Keratinocyte (primary cell): ENCODE data around the gene WDFY2. TPM values are rescaled to one million over a fixed set of nuclear protein-coding genes. Genes with fewer than 3 reads are reported as not detected.

Source experiments
- DNase-seq: peaks from one replicate; pipeline ENCODE4 v3.0.0-alpha.2; 2011; ENCODE audit warnings: low read depth, missing footprints, low spot score
- FAIRE-seq: peaks from 2 replicates; lab custom pipeline; 2011; peaks lifted over from hg19 to GRCh38; lab: Jason Lieb, UNC
- H2AFZ ChIP-seq: 2 replicates; pipeline ENCODE4 v1.6.0; 2012; ENCODE audit warnings: low read length, control low read depth, inconsistent platforms; ENCODE audit not compliant: control insufficient read depth
- H3K27ac ChIP-seq: 2 replicates; pipeline ENCODE4 v1.5.1; 2011; ENCODE audit warnings: low read length; ENCODE audit not compliant: control insufficient read depth, insufficient read depth
- H3K27me3 ChIP-seq: 3 replicates; pipeline ENCODE4 v1.6.0; 2011; ENCODE audit warnings: low read length; ENCODE audit not compliant: control insufficient read depth, insufficient read depth; ENCODE audit errors: extremely low read depth
- H3K36me3 ChIP-seq, 2 experiments: 2 replicates in 1 of 2; 3 replicates in 1 of 2; pipeline ENCODE4 v1.5.1; 2011; ENCODE audit warnings: low read length in 2 of 2, mild to moderate bottlenecking in 1 of 2; ENCODE audit not compliant: control insufficient read depth in 2 of 2, insufficient read depth in 2 of 2; ENCODE audit errors: extremely low read depth in 1 of 2
- H3K4me1 ChIP-seq: 3 replicates; pipeline ENCODE4 v1.5.1; 2011; ENCODE audit warnings: low read length; ENCODE audit not compliant: control insufficient read depth, insufficient read depth; ENCODE audit errors: extremely low read depth
- H3K4me2 ChIP-seq: 3 replicates; pipeline ENCODE4 v1.6.0; 2011; ENCODE audit warnings: low read depth, low read length; ENCODE audit not compliant: control insufficient read depth, insufficient read depth; ENCODE audit errors: extremely low read depth
- H3K4me3 ChIP-seq, 3 experiments: fragments of 200-600 bp in 1 of 3; sonication (generic) in 1 of 3; 2 replicates in 2 of 3; 3 replicates in 1 of 3; pipeline ENCODE4 v1.5.1; 2011 to 2016; ENCODE audit warnings: low read length in 3 of 3, mild to moderate bottlenecking in 3 of 3, control low read depth in 2 of 3, inconsistent platforms in 1 of 3, low read depth in 1 of 3, mixed read lengths in 1 of 3, mixed run types in 1 of 3, moderate library complexity in 1 of 3; ENCODE audit not compliant: control insufficient read depth in 2 of 3, insufficient read depth in 2 of 3; ENCODE audit errors: extremely low read depth in 1 of 3
- H3K79me2 ChIP-seq: 2 replicates; pipeline ENCODE4 v1.6.0; 2012; ENCODE audit warnings: low read length; ENCODE audit not compliant: control insufficient read depth, insufficient read depth
- H3K9ac ChIP-seq: 3 replicates; pipeline ENCODE4 v1.6.0; 2011; ENCODE audit warnings: low read length; ENCODE audit not compliant: control insufficient read depth, insufficient read depth; ENCODE audit errors: extremely low read depth
- H3K9me1 ChIP-seq: 3 replicates; pipeline ENCODE4 v1.6.0; 2011; ENCODE audit warnings: low read length; ENCODE audit not compliant: control insufficient read depth, insufficient read depth; ENCODE audit errors: extremely low read depth
- H3K9me3 ChIP-seq: 2 replicates; pipeline ENCODE4 v1.5.1; 2012; ENCODE audit warnings: low read depth, low read length; ENCODE audit not compliant: control insufficient read depth
- H4K20me1 ChIP-seq: 3 replicates; pipeline ENCODE4 v1.6.0; 2011; ENCODE audit warnings: low read length; ENCODE audit not compliant: control insufficient read depth, insufficient read depth; ENCODE audit errors: extremely low read depth
- EZH2 ChIP-seq: IDR thresholded peaks from one replicate; pipeline ENCODE4 v1.6.1; 2012; ENCODE audit warnings: inconsistent platforms, mild to moderate bottlenecking, low read length, moderate library complexity
- dilution Hi-C: fragments of 300-500 bp; cut with MboI; formaldehyde crosslinking; loops from one replicate; pipeline ENCODE4 v1.7.0; 2020; ENCODE audit warnings: low sequenced_read_pairs; ENCODE audit not compliant: extremely low pct_ligation_motif_present
- polyA plus RNA-seq, 5 experiments: library from polyadenylated mRNA; depleted of rRNA in 3 of 5; stranded (reverse) in 3 of 5; stranded (forward) in 1 of 5; unstranded in 1 of 5; fragments of >200 nt; gene quantifications; 1 replicate in 1 of 5; 2 replicates in 3 of 5; 3 replicates in 1 of 5; pipeline versions ENCODE4 v1.2.1 to v1.2.3, GENCODE V29; 2011 to 2012; ENCODE audit warnings: missing spikeins in 2 of 5, low read depth in 1 of 5, low replicate concordance in 1 of 5
- TF ChIP-seq, protein P1 (sequence below), 3 experiments: IDR thresholded peaks in 1 of 3; conservative IDR thresholded peaks in 1 of 3; optimal IDR thresholded peaks in 1 of 3; 2 replicates in 2 of 3; 3 replicates in 1 of 3; pipeline versions ENCODE3 to v1.5.1; 2011; ENCODE audit warnings: low read length in 3 of 3, mild to moderate bottlenecking in 3 of 3, moderate library complexity in 2 of 3, control low read depth in 1 of 3, inconsistent platforms in 1 of 3; ENCODE audit not compliant: insufficient read depth in 2 of 3; ENCODE audit errors: extremely low read depth in 1 of 3

WDFY2 gene
- polyA plus RNA-seq, 1 donor (not counting 4 experiments of a cell fraction or from before 2014, with no cell fraction given): 18.6 TPM

- H3K4me1 ChIP-seq: peaks cover 18% of the 10 kb centered on the region
- H3K9ac ChIP-seq: no peak overlapping the region
- H2AFZ ChIP-seq: no peak overlapping the region
- peaks cover 68% of the 10 kb centered on the region for H3K79me2 ChIP-seq
- H3K36me3 ChIP-seq: peaks cover 11 to 24% of the 10 kb centered on the region in 2 experiments
- H3K9me3 ChIP-seq: no peaks in the 10 kb centered on the region
- H3K9me1 ChIP-seq: no peaks in the 10 kb centered on the region
- DNase-seq (peak; percentile 30), FAIRE-seq (peak; percentile 61)
- dilution Hi-C loops: no loop called here
- H4K20me1 ChIP-seq: peaks cover 2% of the 10 kb centered on the region
- H3K4me3 ChIP-seq: no peak overlapping the region
- peak overlapping the region; percentile 50 for H3K27ac ChIP-seq
- TF ChIP-seq, protein P1, sequence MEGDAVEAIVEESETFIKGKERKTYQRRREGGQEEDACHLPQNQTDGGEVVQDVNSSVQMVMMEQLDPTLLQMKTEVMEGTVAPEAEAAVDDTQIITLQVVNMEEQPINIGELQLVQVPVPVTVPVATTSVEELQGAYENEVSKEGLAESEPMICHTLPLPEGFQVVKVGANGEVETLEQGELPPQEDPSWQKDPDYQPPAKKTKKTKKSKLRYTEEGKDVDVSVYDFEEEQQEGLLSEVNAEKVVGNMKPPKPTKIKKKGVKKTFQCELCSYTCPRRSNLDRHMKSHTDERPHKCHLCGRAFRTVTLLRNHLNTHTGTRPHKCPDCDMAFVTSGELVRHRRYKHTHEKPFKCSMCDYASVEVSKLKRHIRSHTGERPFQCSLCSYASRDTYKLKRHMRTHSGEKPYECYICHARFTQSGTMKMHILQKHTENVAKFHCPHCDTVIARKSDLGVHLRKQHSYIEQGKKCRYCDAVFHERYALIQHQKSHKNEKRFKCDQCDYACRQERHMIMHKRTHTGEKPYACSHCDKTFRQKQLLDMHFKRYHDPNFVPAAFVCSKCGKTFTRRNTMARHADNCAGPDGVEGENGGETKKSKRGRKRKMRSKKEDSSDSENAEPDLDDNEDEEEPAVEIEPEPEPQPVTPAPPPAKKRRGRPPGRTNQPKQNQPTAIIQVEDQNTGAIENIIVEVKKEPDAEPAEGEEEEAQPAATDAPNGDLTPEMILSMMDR (optimal IDR thresholded peaks at IDR 0.05 in 1 of 3, IDR thresholded peaks at IDR 0.05 in 1 of 3, conservative IDR thresholded peaks at IDR 0.05 in 1 of 3; ENCODE audit: extremely low read depth in 1 of 3, insufficient read depth in 2 of 3, low read length in 3 of 3): no peak
- TF ChIP-seq EZH2: no peak
- H3K27me3 ChIP-seq: no peaks in the 10 kb centered on the region
- no peak overlapping the region for H3K4me2 ChIP-seq
Measured at GRCh38 chr13:51681037-51681678, 96.9 kb downstream of the WDFY2 start.

DNA sequence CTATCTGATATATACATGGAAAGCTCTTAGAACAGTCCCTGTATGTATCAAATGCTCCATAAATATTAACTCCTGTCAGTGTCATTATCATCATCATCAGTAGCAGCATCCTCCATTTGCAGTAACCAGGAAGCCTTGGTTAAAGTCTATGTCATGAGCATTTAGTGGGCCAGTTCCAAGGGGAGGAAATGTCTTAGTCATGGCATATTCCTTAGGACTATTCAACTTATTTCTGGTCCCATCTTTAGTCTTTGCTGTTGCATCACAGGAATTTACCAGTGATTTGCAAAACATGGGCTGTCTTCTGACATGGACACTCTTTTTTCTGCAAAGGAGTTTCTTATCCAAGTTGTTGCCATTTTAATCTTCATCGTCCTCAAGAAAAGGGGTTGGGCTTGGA is 98.4 kb downstream of the WDFY2 start:
- Histone ChIP-seq H3K27me3 (no peaks in the 10 kb centered on the region), H3K36me3 (peaks cover 9 to 24% of the 10 kb centered on the region in 2 experiments), H3K4me2 (no peak overlapping the region), H3K4me3 (no peak overlapping the region), H3K9me1 (no peaks in the 10 kb centered on the region), H3K9me3 (no peaks in the 10 kb centered on the region), H3K79me2 (peaks cover 68% of the 10 kb centered on the region), H3K27ac (no peak overlapping the region), H3K9ac (no peak overlapping the region), H4K20me1 (peaks cover 2% of the 10 kb centered on the region), H2AFZ (no peak overlapping the region), H3K4me1 (peaks cover 18% of the 10 kb centered on the region)
- DNase-seq: no peak
- dilution Hi-C loops: no loop called here
- FAIRE-seq: no peak
- TF ChIP-seq, protein P1 (optimal IDR thresholded peaks at IDR 0.05 in 1 of 3, IDR thresholded peaks at IDR 0.05 in 1 of 3, conservative IDR thresholded peaks at IDR 0.05 in 1 of 3; ENCODE audit: extremely low read depth in 1 of 3, insufficient read depth in 2 of 3, low read length in 3 of 3): no peak
- TF ChIP-seq EZH2: no peak
